GM10847 (cell line): Measurements from ENCODE around the gene CHL1.

Experiments
- POLR2A ChIP-seq: IDR thresholded peaks from 2 replicates; pipeline ENCODE4 v1.6.1; 2011; ENCODE audit not compliant: insufficient read length; ENCODE audit errors: extremely low read depth

The CHL1 gene

DNA sequence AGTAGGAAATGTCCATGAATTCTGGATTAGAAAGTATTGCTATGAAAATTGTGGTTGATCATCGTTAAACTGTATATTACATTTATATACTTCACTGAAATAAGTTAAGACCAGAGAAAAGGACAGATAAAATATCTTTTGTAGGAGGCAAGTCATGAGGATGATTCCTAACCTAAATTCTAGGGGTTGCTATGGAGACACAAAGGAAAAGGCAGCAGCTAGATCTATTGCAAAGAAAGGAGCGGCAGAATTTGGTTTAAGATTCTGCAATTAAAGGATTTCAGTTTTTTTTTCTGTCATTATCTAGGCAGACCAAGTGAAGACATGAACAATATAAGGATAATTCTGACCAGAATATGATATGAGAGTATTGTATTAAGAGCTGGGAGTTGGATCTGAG, 136.1 kb downstream of the CHL1 start:
- TF ChIP-seq POLR2A: no peak

DNA sequence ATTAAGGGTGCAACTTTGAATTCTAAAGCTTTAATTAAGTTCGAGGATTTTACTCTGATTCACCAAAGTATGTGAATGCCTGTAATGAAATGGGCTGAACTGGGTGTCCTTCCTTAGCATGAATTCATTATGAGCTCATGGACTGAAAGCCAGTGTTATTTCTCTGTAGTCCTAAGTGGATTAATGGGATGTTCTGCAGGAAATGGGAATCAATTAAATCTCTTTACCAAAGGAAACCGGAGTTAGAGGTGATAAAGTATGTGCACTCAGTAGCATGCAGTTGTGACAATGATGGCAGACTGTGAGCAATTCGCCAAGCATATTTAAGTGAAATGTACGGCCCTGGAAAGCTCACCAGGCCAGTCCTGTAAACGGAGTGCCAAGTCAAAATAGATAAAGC, 138.7 kb downstream of the CHL1 start:
- TF ChIP-seq POLR2A: no peak

DNA sequence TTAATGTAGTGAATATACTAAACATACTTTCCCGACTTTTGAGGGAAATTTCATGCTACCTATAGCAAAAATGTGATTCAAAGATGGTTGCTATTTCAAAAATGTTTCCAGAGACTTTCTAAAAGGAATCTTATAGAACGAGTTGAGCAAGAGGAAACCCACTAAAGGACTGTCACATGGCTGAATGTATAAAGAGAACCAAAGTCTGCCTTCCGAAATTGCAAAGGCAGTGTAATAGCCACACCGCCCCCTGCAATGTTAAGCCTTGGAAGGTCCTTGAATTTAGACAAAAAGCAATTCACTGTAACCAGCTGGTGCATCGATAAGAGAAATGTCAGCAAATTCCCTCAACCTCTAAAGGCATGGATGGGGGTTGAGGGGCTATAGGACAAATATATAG, 142.8 kb downstream of the CHL1 start:
- TF ChIP-seq POLR2A: no peak

DNA sequence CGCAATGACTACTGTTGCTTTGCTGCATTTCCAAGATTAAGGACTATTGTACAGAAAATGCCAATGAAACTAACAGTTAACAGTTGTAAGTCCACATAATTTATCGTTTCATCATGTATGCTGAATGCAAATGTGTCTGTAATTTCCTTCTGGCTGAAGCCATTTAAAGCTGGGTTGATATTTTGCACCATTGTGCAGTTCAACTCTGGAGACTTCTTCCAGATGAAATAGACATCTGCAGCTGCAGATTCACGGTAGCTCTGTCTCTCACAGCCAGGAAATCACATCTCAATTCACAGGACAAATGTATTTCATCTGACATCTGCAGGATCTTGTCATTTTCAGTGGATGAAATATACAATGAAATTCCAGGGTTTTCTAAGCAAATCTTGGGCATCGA, 145.4 kb downstream of the CHL1 start:
- TF ChIP-seq POLR2A: no peak

DNA sequence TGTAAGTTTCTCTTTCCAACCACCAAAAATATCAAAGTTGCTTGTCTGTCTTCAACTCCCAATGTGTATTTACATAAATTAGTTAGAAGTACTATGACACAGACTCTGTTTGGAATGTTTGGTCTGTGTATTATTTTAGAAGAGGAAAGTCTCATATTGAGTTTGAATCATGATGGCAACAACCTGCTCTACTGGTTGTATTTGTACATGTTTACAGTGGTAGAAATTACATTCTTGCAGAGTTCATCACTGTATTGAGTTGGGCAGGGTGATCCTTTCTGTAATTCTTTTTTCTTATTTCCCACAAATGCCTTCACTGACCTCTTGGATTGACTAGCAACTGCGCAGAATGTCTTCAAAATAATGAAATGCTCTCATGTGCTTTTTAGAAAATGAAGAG, 149.6 kb downstream of the CHL1 start:
- no peak for TF ChIP-seq POLR2A

DNA sequence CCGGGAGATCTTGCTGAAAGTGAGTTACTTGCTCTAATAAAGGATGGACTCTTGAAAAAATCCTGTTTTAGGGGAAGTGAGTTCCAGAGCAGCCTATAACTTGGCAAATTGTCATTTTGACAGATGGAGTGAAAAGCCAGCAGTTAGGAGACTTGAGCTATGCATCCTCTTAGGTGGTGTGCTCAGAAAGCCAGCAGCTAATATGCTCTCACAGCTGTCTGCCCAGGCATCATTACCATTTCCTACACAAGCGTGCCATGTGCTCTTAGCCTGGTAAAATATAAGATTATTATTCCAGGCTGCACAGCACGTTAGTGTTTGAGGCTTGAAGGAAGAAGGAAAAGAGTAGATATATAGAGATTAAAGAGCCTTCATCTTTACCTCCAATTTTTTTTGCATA, 151.0 kb downstream of the CHL1 start:
- TF ChIP-seq POLR2A: no peak

DNA sequence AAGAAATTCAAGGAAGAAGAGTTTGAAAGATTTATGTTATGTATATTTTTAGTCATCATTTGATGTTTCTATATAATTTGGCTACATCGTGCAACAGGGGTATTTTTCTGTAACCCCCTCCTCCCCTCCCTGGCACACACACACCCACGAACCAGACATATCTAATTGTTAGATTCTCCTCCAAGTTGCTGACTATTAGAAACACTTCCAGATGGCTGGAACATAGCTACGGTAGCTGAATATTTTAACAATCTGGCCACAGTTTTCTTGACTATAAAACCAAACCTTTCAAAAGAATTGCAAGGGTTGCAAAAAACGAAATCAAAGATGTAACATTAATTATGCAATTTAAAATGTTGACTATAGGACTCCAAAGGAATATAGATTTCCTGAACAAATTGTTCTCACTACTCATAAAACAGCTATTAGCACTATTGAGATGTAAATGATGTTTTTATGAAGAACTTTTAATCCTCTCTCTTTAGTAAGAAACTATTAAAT, 154.4 kb downstream of the CHL1 start:
- no peak for TF ChIP-seq POLR2A

DNA sequence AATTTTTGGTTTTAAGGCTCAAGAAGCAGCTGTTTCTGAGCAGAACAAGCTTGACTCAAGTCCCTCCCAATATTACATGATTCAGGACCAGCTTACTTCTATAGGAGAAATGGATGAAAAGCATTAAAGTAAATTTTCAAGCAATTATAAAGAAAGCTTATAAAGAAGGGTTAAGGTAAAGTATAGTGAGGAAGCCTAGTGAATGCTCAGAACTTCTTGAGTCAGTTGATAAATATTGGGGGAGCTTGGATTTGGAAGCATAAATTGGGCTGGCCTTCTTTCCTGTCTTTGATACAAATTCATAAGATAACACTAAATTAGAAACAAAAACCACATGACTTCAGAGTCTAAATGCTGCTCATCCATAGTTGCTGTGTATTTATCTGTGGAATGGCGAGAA, 156.0 kb downstream of the CHL1 start:
- no peak for TF ChIP-seq POLR2A

DNA sequence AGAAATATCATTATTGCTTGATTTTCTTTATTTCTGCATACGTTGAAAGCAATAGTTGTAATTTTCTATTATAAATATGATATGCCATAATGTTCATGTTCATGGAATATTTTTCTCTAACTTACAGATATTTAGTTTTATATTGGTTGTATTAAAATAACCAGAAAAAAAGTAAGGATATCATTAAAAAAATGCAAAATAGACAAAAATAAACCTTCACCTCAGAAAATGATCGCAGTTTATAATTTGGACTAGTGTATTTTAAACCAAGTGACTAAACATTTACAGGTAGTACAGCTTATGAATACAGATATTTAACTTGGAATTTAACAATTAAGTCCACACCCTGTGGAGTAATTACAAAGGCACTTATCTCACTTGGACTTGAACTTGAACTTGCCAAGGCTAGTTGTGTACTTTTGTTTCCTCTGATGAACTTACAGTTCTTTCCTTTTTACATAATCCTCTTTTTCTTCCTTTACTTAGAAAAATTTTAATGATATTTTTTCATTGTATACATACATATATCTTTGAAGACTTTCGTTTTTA, 156.7 kb downstream of the CHL1 start:
- no peak for TF ChIP-seq POLR2A

DNA sequence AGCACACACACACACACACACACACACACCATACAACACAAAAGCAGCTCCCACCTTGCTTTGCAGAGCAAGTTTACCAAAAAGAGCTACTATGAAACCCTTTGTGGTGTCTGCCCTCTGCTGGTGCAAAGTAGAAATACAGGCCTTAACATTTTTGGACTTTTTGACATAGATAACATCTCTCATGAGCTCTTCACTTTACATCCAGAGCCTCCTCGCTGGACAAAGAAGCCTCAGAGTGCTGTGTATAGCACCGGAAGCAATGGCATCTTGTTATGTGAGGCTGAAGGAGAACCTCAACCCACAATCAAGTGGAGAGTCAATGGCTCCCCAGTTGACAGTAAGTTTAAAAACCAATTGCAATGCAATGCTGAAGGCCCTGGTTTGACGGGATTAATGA, 157.9 kb downstream of the CHL1 start:
- no peak for TF ChIP-seq POLR2A

DNA sequence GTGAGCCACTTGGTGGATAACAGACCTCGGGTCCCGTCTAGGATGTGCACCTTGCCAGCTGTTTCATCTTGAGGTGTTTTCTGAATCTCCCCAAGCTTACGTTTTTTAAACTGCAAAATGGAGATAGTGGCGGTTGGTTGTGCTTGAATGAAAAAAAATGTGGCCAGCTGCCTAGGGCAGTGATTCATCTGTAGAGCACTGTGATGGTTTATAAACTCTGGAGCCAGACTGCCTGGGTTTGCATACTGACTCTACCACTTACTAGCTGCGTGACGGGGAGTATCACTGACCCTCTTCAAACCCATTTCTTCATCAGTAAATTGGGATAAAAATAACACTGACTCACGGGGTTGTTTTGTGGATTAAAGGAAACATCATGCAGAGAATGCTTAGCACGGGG, 159.1 kb downstream of the CHL1 start:
- TF ChIP-seq POLR2A: no peak

DNA sequence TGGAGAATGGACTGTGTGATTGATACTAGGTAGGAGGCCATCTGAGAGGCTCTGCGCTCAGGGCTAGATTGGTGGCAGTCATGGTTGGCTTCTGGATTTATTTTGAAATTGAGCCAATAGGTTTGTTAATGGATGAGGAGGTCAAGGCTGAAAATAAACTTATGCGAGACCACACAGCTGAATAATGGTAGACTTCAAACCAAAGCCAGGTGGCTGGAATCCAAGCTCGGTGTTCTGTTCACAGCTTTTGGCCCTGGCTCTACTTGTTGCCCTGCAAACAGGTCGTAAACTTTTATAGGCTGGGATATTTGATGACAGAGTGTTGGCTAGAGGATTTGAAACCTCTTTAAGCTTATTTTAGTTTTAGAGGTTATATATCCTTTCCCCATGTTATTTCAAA, 160.4 kb downstream of the CHL1 start:
- TF ChIP-seq POLR2A: no peak

DNA sequence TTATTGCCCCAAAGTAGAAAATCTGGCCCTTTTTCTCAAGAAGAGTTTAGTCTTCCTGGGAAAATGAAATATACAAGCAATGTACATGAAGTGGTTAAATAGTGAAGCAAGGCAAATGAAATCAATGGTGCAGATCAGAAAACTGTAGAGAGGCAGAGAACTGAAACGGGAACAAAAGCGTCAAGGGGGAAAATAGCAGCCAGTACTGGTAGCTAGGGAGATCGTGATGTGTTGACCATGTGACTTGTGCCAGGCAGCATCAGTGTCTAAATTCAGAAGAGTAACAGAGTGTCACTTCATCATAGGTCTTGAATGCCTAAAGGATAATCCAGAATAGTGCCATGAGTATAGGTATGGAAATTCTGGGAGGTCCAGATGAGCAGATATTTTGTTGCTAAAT, 163.1 kb downstream of the CHL1 start:
- no peak for TF ChIP-seq POLR2A

DNA sequence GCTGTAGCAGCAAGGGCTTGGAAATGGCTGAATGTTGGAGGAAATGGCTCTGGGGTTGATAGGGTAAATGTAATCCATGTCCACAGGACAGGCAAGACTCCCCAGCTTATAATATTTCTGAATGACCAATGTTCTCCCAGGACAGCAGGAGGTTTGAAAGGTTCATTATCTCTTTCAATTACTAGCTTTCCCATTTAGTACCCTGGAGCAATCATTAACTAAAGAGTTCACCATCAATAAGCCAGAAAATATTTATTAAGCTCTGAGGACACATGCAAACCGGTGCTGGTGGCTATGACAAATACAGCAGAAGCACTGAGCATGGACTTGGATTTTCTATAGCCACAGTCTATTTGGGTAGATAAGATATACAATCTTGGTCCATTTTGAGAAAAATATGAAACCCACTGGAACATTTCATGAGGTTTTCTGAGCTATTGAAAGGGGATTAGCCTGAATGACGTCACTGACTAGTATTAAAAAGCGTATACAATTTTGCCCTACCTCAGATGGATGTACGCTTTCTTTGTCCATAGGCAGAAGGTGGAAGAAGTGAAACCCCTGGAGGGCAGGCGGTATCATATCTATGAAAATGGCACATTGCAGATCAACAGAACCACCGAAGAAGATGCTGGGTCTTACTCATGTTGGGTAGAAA, 166.2 kb downstream of the CHL1 start:
- TF ChIP-seq POLR2A: no peak

DNA sequence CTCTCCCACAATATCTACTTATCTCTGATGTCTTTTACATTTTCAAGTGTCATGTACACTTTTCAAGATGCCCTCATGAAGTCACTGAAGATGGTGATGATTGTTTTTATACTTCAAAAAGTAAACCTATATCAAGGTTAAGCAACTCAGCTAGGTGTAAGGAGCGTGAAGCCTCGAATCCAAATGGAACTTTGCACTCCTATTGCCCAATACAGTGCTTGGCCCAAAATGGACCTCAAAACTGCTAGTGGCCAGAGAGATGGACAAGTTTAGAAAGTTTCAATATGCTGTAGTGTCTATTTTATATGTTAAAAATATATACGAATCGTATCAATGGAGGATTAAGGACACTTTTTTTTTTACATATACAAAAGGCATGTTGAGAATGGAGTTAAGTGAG, 167.7 kb downstream of the CHL1 start:
- TF ChIP-seq POLR2A: no peak

DNA sequence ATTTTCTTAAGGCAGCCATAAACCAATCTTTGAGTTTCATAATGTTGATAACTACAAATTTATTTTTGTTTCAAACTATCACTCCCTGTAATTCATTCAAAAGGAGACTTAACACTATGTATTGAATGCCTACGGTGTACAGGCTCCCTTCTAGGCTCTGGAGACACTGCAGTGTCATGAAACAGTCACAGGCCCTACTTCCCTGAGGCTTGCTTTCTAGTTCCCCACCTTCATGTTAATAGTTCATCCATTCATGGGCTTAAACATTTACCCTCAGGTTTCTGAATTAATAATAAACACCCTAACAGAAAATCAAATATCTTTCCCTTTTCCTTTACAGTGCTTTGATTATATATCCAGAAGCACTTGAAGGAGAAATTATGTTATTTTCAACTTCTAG, 168.7 kb downstream of the CHL1 start:
- no peak for TF ChIP-seq POLR2A

DNA sequence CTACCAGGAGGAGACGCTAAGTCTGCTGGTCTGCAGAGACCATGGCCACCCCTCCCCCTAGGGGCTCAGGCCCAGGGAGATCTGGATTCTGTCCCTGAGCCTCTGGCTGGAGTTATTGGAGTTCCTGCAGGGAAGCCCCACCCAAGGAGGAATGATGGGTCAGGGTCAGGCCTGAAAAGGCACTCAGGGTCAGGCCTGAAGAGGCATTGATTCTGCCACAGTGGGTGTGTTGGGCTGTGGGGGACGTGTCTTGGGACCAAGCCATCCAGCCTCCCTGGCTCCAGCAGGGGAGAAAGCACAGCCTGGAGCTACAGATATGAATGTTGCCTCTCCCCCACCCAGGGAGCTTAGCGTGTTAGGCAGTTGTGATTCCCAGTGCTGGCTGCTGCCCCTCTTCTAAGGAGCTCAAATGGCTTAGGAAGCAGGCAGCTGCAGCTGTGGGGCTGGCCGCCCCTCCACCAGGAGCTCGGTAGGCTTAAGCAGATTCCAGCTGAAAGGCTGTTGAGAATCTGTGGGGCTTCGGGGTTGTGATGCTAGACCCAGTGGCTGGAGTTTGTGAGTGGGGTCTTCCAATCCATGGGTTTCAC, 176.7 kb downstream of the CHL1 start:
- no peak for TF ChIP-seq POLR2A

DNA sequence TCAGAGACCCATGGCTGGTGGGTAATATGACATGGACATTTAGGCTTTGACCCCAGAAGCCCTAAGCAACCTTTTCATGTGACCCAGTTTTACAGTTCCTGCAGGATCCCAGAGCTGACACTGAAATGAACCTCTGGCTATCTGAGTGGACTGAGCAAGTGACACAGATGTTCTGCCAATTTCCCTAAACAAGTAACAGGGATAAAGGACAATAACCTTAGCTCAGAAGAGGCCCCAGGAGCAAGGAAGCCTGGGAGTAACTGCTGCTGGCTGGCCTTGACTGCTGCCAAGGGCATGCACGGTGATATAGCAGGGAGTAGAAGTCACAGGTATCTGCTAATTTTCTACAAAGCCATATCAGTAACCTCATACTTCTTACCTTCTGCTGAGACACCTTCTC, 177.9 kb downstream of the CHL1 start:
- no peak for TF ChIP-seq POLR2A

DNA sequence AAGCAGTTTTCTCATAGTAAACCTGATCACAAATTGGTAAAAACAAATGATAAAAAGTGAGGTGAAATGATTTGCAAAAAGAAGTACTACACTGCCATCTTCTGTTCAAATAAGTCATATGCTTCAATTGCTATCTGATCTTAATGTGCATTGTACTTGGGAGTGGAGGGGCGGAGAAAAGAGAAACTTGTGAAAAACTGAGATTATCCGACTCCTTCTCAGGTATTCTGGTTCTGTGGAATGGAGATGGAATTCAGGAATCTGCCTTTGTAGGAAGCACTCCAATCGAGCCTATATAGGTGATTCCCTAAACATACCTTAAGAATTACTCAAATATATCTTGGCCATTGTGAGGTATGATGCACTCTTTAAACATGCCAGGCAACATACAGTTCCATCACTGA, 180.6 kb downstream of the CHL1 start:
- TF ChIP-seq POLR2A: no peak
